HG03378 (cell line): ENCODE measurements around the gene CCDC97.
A peak's percentile ranks its signal among the peaks of the same experiment; 100 is the strongest.
"Not testable (repeated sequence)": the region's sequence is repeated elsewhere in the genome, so short reads cannot be mapped to it uniquely, and the experiment has no call there.

Experiments used
- ATAC-seq: cut with Tn5 transposase; IDR thresholded peaks from one replicate; pipeline ENCODE4 v1.9.1; 2021; ENCODE audit warnings: mild to moderate bottlenecking, moderate library complexity; ENCODE audit not compliant: unreplicated experiment

CCDC97 gene

DNA sequence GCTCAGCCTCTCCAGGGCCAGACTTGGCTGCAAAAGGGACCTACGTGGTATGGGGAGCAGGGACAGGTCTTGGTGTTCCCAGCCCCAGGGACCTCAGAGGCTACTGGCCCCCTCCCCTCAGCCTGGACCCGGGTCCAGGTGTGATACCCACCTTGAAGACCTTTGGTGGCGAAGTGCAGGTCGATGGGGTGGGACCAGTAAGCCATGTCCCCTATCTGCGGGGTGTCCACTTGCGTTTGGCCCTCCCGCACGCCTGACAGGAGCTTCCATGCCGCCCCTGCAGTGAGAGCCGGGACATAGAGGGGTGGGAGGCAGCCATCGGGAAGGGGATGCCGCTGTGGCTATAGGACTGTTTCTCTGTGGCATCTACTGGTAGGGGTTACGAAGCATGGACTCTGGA lies 47.8 kb downstream of the CCDC97 start:
- no peak for ATAC-seq

GRCh38 chr19:41359741-41360140 lies 49.8 kb downstream of the CCDC97 start:
- ATAC-seq: no peak

- ATAC-seq: no peak
Observed at GRCh38 chr19:41362143-41362847, 52.3 kb downstream of the CCDC97 start.

DNA sequence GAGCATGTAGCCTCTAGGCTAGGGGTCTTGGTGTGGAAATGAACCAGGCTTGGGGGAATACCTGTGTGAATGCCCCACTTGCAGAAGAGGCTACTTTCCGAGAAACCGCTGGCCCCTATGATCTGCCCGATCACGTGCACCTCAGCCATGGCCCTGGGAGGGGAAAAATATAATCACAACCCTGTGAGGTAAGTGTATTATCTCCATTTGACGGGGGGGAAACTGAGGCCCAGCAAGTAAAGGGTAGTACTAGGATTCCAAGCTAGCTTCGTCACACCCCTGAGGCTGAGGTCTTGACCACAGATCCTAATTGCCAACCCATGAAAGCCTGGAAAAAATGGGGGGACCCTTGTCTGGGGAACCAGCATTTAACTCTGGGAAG lies 53.4 kb downstream of the CCDC97 start:
- peak; percentile 2 for ATAC-seq

DNA sequence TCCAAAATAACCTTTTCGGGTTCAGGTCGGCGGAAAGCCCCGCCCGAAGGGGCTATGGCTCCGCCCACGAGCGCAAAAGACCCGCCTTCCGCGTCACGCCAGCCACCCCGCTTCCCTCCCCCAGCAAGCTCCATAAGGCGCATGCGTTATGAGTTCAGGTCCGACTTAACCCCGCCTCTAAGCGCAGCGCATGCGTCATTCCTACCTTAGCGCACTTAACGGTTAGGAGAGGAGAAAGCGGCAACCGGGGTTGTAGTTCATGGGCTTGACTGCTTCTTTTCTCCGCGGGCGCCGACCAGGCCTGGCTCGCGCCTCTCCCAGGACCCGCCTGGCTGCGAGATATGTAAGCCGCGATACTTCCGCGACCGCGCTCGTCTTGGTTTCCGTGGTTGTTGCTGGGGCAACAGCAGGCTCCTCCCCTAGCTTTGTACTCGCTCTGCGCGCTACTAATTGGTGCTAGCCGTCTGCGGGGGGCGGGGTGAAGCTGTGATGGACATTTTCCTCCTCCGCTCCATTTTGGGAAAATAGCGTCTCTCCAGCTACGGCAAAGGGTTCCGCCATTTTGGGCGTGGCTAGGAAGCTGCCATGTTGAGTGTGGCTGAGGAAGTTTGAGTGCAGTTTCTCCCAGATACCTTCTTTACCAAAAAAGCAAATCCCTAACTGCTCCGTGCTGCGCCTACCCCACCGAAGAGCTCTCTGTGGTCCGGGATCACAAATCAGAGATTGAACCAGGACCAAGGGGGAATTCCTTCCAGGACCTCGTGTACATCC lies 54.0 kb downstream of the CCDC97 start, which contains the start of gene B9D2:
Gene B9D2 (minus strand): TSS at position 397 of the 771 bp plus-strand sequence. CDS start 630 bp downstream, outside the sequence.
- peak; percentile 74 for ATAC-seq

- ATAC-seq: no peak
Observed at GRCh38 chr19:41364524-41365391, 54.8 kb downstream of the CCDC97 start.

GRCh38 chr19:41366089-41366488 lies 56.1 kb downstream of the CCDC97 start:
- no peak for ATAC-seq

GRCh38 chr19:41367848-41368301 lies 57.9 kb downstream of the CCDC97 start:
- ATAC-seq: no peak

GRCh38 chr19:41369769-41370168 lies 59.8 kb downstream of the CCDC97 start:
- ATAC-seq: no peak

GRCh38 chr19:41371119-41371518 lies 61.1 kb downstream of the CCDC97 start:
- ATAC-seq: not testable (repeated sequence)

DNA sequence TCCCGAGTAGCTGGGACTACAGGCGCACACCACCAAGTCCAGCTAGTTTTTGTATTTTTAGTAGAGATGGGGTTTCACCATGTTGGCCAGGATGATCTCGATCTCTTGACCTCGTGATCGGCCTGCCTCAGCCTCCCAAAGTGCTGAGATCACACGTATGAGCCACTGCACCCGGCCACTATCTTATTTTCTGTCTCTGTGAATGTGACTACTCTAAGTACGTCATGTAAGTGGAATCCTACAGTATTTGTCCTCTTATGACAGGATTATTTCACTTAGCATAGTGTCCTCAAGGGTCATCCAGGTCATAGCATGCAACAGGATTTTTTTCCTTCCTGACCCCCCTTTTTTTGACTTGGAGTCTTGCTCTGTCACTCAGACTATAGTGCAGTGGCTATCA lies 61.6 kb downstream of the CCDC97 start:
- ATAC-seq: no peak

GRCh38 chr19:41372501-41372900 lies 62.5 kb downstream of the CCDC97 start:
- no peak for ATAC-seq

DNA sequence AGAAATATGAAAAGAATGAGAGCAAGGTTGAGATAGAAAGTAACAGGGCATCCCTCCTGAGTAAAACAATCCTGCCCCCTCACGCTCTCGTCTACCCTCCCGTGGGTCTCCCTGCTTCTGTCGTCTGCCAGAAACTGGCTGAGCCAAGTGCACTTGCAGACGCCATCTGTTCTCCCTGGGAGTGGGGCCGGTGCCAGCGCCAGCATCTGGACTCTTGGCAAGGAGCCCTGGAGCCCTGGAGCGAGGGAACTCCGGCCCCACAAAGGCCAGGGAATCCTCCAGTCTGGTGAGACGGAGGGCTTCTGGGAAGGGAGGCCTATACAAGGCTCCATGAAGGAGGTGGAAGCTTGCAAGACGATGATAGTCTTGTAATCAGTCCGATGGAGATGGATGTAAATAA lies 64.0 kb downstream of the CCDC97 start:
- ATAC-seq: no peak
